Stimulated activated CD4-positive, alpha-beta T cell treated with anti-CD3 and anti-CD28 coated beads, Interleukin-1b, Interleukin-23, amount 100 ng/mL, for 48 hours (primary cell): ENCODE data around the gene SMLR1.

Experiments used
- DNase-seq: peaks from one replicate; pipeline ENCODE4 v3.0.0-alpha.2; 2020

Gene SMLR1

DNA sequence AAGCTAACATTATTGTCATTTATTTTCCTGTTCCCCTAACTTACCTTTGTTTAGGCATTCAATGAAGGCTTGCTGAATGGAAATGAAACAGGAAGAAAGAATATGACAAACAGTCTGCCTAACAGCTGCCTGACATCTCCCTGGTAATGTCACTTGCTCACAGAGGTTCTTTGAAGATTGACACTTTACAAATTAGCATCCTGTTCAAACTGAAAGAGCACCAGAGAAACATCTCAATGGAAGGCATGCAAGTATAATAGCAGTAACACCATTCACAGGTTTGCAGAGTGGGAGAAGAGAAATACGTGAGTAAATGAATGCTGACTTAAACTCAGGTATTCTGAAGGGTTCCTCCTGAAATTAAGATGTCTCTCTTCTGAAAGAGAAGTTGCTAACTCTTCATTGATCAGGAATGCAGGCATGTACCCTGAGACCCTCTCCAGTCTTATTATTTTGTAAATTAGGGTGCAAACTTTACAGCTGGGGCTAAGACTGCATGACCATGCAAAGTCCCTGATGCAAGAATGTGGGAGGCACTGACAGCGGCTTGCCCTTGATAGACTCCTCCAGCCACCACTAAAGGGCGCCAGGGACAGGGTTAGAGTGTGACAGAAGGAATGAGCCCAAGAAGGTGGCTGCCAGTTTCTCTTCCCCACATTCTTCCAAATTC, 1.3 kb upstream of the SMLR1 start:
- no peak for DNase-seq

DNA sequence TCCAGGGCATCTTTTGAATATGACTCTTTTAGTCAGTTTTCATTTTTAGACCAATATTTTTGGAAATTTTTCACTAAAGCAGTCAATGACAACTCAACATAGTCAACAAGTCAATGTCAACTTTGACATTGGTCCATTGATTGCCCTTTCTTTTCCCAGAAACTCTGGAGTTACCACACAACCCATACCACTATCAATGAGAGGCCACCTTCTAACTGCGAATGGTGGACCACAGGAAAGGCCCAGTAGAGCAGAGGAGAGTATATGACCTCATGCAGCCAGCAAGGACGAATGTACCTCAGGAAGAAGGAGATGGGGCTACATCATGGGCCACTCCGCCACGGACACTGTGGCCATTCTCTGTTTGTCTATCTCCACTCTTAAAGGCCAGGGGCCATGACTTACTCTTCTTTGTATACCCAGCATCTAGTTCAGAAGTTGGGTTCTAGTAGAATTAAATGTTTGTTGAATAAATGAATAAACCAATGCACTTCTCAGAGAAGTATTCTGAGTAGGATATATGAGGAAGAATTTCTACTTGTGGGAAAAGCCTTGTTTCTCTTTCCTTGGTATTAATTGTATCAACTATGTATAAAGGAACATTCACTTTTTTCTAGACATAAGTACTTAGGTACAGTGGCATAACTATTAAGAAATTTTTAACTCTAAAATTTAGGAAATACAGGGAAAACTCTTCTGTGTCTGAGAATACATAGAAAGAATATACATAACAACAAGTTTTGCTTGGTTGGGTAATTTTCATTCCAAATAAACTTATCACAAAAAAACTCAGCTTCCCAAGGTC, 562 bp upstream of the SMLR1 start:
- DNase-seq: no peak

DNA sequence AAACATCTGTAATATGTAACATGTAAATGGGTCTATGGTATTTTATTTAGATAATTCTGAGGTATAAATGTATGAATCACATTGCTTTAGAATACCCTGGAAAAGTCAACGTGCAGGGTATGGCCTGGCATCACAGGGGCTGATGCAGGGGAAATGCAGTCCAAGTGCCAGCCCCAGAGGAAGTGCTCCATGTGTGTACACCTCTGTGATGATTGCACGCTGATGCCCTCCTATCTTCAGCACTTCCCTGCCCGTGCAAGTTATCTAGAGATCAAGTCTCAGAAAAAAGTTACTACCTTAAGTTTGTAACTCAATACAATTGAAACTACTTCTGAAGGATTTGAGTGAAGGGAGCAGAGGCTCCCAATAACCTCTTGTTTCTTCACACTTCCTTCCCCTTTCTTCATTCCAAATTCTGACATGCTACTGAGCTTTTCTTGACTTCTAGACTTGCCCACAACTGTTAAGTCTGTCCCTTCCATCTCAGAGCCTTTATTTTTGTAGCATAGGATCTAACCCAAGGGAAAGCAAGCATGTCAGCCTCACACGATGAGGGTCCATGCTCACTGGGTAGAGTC, 2.2 kb downstream of the SMLR1 start:
- DNase-seq: no peak

DNA sequence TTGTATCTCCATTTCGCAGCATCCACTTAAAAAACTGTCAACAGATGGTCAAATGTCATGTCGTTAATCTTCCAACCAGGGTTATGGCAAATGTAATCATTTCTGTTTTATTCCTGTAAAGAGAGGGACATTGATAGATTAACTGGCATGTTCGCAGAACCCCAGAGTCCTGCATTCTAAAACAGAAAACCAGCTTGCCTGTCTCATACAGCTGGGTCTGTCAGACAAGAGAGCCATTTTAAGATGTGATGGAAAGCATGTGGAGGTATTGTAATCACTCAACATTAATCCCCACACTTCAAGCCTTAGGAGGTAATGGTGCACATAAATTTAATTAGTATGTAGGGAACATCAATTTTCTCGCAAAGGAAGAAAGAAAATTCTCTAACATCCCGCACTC, 4.4 kb downstream of the SMLR1 start:
- DNase-seq: no peak

DNA sequence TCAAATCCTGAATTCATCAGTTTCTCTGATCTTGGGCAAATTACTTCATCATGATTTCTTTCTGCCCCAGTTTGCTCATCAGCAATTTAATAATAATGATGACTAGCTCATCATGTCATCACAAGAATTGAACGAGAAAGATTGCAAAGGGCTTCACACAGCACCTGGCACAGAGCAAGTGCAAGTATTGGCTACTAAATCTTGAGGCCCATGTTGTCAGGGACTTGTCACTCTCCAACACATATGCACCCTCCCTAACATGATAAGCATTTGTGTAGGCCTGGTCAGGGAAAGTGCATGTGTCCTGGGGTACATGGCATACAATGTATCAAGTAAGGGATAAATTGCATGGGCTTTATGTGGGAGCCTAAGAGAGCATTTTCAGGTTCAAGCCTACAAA, 6.4 kb downstream of the SMLR1 start:
- no peak for DNase-seq

DNA sequence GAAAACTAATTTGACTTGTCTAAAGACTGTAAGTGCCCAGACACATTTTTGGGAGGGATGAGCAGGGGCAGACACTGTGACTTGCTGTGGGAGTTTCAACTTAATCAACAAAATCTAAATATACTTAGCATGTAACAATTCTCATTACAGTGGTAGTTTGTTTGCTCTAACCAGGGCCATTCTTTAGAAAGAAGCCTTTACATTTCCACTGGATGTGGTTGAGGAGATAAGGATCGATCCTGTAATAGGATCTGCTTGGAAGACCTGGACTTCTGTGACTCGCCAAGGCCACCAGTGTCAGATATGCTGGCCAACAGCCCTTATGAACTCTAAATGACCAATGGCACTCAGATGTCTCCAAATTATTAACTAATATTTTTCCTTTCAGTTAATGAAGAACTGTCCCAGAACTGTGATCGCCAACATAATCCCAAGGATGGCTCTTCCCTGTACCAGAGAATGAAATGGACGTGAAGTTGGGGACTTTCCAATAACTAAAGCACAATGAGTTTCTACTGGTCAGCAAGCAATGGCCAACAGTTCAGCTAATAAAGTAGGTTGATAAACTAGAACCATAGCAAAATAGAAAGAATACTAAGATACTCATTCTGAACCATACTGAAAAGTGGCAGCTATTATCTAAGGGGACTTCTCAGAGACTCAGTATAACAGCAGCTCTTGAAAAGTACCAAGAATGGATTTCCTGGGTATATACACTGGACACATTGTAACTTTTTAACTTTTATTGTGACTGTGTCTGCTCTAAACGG, 7.5 kb downstream of the SMLR1 start:
- no peak for DNase-seq

DNA sequence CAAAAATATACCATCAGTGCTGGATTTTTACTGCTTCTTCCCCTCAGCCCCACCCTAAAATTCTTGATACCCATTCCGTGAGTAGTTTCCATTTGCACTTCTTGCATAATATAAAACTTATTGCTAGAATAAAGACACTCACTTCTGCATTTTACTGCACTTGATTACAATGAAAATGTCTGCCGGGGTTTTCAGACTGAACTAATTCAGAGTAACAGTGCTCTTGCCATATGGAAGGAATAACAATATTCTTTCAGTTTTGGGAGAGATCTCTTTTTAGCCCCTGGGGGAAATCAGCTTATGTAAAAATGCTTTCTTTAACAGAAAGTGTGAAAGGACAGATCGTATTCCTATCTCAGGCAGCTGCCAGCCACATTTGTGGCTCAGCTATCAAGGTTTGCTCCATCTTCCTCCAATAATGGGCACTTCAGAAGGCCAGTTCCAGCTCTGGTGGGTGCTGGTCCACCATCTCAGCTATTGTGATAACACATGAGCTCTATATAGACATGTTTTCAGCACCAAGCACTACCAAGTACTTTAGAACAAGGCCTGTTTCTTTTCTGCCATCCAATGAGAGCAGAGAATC, 8.9 kb downstream of the SMLR1 start:
- DNase-seq: no peak

DNA sequence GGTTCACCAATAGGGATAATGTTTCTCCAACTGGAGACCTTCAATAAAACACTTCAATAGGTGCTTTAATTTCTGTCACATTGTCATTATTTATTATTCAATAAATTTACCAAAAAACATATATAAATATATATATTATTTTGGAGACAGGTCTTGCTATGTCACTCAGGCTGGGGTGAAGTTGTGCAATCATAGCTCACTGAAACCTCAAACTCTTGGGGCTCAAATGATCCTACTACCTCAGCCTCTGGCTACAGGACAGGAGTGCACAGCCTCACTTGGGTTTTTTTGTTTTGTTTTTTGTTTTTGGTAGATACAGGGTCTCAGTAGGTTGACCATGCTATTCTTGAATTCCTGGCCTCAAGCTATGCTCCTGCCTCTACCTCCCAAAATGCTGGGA, 9.9 kb downstream of the SMLR1 start:
- no peak for DNase-seq

DNA sequence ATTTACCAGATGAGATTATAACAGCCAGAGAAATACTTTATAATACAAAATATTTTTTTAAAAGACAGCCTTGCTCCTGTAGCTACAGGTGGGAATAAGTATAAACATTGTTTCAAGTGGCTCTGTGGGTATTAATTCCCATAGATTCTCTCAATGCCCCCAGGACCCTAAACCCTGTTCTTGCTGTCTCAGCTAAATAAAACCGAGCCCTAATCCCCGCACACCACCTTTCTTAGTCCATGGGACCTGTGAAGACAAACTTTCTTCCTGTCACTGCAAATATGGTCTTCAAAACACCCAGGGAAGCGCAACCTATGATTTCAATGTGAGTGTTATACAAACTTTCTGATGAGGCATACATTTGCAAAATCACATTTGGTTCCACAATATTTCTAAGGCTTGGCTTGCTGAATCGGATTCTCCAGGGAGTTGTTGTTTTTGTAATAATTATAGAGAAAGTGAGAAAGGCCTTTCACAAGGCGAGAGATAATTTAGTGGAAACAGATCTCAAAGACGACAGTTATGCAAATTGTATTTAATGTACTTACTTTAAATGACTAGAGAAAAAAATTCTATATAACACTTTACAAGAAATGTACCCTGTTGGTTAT, 11.1 kb downstream of the SMLR1 start:
- DNase-seq: no peak

DNA sequence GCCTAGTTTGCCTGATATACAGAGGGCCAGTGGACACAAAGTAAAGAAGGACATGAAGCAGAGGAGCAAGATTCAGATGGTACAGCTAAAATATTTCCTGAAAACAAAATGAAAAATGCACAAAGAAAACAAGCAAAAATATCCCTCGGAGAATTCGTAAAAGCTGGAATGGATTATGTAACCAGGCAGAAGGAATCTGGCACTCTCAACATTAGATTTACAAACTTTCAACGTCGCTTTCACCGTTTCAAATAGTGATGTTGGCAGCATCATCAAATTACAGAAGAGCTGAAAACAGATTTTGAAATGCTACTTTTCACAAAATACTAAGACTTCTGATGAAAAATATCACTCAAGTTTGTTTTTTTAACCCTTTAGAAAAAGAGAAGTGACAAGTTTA, 11.7 kb downstream of the SMLR1 start:
- DNase-seq: no peak

DNA sequence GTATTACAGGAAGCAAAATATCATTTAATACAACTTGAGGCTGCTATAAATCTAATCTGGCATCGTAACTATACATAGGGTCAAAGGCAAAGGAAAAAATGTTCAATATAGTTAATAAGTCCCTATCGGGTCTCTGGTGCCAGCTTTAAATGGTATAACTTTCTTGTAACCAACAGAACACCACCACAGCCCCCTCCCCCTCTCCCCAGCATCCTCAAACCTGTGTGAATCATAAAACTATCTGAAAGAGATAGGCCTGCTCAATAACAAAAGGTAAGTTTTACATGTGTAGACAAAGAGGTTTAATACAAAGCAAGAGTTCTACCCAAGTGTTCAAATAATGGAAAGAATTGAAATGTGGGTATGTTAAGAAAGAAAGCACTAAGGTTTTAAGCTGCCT, 12.2 kb downstream of the SMLR1 start:
- DNase-seq: no peak

DNA sequence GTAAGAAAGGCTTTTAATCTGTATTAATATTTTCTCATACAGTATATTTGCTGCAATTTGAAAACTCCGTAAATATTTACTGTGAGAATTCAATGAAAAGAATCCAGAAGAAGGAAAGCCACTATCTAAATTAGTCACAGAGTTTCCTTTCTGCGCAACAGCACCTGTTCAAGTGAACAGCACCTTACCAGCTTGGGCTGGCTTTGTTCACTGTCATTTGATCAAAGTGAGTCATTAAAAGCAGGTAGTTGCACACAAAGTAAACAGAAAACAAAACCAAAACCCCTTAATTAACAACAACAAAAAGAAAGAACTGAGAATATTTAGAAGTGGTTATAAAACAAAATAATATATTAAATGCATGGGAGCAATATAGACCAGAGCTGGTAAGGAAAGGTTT, 12.8 kb downstream of the SMLR1 start:
- no peak for DNase-seq

DNA sequence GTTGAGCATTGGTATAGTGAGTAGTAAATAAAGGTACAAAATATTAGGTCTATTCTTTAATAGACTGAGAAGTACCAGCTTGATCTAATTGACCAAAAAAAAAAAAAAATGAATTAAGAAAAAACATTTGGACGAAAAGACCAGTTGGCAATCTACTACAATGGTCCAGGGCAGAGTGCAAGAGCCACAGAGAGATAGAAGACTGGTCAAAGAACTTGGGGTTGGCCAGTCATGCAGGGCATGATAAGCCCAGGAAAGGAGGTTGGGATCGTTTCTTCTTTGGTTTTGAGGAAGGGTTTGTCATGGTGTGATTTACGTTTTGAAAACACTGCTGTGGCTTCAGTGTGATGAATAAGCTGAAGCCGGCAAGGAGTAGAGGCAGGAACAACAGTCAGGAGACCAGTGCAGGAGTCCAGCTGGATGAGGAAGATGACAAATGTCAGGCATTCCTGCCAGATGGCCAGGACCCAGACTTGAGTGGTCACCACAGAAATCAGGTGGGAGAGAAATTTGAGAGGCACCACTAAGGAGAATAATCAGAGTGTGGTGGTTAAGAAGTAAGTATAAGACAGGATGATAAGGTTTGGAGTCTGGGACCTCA, 14.0 kb downstream of the SMLR1 start:
- no peak for DNase-seq

DNA sequence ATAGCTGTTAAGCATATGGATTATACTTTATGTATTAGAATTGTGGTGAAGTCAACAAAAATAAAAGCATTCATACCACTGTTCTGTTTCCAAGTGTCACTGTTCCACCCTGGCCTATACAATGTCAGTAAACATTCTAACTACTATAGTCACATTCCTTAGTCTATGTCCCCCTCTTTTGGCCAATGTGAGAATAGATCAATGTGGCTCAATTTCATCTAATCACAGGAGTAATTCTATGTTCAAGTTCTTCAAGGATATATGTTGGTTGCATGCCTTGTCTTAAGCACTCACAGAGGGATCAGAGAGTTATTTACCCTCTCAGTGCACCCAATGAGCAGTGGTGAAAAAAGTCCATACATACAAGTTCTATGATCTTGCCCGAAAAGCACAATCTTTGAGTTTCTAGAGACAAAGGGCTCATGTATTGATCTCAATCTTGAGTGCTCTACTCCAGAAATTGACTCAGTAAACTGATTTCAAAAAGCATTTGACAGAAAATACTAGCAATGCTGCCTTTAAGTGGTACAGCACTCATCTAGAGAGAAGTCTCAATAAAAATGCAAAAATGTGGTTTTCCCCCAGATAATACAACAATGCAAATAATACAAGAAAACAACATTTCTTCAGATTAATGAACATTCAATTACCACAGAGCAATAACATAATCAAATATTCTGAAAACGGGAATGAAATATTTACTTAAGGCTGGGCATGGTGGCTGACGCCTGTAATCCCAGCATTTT, 16.5 kb downstream of the SMLR1 start:
- no peak for DNase-seq

DNA sequence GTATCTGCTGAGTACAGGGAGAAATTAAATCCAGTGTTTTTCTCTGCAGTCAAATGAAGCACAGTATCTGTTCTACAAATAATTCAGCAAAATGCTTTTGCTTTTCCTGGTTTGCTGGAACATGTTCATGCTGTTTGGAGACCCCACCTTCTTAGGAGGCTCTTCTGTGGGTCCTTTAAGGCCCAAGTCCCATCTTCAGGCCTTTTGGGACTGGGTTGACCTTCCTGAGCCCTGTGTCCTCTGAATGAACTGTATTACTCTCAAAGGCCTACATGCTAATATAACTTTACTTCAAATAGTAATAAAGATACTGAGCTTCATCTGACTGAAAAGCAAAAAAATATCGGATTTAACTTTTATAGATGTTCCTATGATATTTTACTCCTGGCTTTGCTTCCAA, 19.3 kb downstream of the SMLR1 start:
- DNase-seq: no peak

DNA sequence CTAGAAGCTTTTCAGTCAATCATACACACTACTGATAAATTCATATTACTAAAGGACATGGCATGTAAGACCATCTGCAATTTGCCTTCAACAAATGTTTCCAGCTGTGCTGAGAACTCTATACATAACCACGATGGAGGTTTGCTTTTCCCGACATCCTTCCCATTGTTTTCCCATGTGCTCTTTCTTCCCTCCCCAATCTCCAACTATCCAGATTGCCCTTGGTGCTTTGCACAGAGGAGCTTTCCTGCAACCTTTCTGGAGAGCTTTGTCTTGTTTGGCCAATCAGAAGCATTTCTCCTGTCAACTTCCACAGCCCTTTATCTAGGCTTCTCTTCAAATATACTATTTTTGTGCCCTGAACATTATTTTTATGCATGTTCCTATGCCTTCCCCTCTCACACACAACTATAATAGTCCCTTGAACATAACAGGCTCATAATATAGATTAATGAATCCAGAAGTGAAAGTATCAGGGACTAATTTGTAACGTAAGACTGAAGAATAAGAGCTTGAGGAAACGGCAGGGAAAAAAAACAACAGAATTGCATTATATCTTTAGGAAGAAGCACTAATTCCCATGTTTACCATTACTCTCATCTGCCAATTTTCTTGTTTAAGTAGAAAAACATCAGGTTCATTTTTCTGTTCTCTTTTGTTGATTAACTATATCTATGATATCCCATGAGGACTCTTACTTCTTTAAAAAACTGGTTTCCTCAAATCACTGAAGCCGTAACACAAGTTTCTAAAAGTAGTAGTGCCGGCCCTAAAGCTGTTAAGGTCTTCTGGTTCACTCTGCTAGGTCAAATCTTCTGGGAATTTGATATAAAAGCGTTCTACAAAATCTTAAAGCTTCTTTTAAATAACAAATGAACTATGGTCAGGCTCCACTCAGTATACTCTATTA, 20.1 kb downstream of the SMLR1 start:
- no peak for DNase-seq

DNA sequence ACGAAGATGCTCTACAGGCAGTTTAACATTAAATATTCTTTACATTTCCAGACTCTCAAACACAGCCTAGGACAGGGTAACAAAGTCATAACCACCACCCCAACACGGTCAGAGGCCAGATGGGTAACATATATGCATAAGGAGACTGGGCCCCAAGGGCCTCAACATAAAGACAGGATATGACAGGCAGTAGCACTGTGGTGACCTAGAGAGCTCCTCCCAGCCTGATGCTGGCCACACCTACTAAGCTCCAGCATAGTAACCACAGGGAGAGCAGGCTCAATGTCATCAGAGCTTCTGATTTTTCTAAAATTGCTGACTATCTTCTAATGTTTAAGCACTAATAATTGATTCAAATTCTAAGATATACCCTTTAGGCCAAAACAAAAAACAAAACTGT, 21.7 kb downstream of the SMLR1 start:
- DNase-seq: peak; percentile 36

DNA sequence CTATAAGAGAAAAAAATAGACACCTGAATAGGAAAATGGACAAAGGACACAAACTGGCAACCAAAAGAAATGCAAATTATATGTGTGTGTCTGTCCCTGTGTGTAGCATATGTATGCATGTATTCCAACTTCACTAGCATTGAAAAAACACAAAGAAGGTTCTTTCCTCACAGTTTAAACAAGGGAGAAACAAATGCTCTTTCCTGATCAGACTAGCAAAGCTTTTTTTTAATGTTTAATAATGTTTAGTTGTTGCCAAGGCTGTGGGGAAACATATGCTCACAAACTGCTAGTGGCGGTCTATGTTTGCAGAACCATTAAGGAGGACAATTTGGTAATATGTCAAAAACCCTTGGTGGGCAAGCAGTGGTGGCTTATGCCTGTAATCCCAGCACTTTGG, 22.4 kb downstream of the SMLR1 start:
- no peak for DNase-seq

DNA sequence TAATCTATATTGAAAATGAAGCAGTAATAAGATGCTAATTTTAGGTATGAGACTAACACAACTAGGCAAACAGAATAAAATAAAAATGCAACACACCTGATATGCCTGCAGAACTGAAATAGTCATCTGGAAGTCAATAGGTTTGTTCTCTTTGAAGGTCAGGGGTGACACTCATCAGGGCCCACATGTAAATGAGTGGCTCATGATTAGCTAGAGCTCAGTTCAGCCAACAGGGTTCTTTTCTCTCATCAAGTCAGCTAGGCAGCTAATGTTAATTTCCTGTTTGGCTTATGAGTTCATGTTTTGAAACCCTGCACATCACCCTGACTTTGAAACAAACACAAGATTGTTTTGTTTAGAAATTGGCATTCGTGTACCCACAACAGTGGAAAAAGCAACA, 23.8 kb downstream of the SMLR1 start:
- DNase-seq: no peak

DNA sequence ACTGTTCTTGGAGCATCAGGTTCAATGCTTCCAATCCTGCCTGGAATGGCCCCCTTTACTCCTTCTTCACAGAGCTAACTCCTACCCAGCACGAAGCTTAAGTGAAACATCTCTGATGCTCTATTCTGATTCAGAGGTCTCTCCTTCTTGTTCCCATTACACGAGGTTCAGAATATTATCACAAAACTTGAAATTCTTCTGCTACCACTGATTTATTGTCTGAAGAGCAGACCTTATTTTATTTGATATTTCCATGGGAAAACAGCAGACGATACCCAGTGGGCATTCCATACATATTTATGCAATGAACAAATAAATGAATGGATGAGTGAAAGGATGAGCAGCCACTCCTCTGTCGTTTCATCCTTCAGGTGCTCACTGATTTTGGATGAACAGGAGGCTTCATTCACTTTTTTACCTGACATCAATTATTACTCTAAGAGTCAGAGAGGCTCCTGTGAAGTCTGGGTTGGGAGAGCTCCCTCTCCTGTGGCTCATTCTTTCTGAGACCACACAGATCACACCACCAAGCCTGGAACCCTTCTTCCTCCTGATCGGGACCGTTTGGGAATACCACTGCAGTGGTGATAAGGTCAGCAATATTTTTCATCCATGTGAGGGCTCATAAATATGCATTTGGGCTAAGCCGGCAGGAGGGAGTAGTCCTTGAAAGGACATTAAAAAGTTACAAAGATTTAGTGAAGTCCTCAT, 25.8 kb downstream of the SMLR1 start:
- no peak for DNase-seq
